ENCODE results near the gene VWC2.

DNA sequence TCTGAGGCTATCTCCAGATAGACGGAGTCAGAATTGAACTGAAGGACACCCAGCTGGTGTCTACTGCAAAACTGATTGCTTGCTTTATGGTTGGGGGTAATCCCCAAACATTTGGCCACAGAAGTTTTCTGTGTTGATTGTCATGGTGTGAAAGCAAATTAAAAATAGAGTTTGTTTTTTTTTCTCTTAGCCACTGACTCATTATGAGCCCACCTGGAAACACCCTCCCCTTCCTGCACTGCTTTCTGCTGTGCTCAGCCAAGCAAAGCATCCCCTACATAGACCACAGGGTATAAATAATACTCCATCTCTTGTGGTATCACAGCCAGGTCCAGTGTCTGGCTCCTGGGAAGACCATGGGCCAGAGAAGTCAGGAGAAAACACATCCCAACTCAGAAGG lies 6.5 kb upstream of the VWC2 start:
- TF ChIP-seq CEBPB (IDR thresholded peaks at IDR 0.05; ENCODE audit: low read depth, low read length) (no peak), MAFK (IDR thresholded peaks at IDR 0.05; ENCODE audit: low read depth, low read length) (no peak), MAZ (IDR thresholded peaks at IDR 0.05; ENCODE audit: borderline replicate concordance, low read depth, low read length) (no peak), RFX5 (IDR thresholded peaks at IDR 0.05; ENCODE audit: low read depth, low read length) (no peak), BHLHE40 (IDR thresholded peaks at IDR 0.05; ENCODE audit: low read depth, low read length) (no peak)
- TF ChIP-seq, protein P1, sequence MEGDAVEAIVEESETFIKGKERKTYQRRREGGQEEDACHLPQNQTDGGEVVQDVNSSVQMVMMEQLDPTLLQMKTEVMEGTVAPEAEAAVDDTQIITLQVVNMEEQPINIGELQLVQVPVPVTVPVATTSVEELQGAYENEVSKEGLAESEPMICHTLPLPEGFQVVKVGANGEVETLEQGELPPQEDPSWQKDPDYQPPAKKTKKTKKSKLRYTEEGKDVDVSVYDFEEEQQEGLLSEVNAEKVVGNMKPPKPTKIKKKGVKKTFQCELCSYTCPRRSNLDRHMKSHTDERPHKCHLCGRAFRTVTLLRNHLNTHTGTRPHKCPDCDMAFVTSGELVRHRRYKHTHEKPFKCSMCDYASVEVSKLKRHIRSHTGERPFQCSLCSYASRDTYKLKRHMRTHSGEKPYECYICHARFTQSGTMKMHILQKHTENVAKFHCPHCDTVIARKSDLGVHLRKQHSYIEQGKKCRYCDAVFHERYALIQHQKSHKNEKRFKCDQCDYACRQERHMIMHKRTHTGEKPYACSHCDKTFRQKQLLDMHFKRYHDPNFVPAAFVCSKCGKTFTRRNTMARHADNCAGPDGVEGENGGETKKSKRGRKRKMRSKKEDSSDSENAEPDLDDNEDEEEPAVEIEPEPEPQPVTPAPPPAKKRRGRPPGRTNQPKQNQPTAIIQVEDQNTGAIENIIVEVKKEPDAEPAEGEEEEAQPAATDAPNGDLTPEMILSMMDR (conservative IDR thresholded peaks at IDR 0.05; ENCODE audit: low read depth, low read length), result no peak

All from IMR-90 (cell line).